Left renal cortex interstitium (tissue), 4 donors: ENCODE measurements around the gene MRPL53. TPM values are rescaled to one million over a fixed set of nuclear protein-coding genes. Genes with fewer than 3 reads are reported as not detected.
A peak's percentile ranks its signal among the peaks of the same experiment; 100 is the strongest.

Experiments used
- DNase-seq, 4 donors: peaks; one replicate each; pipeline ENCODE4 v3.0.0-alpha.2; 2013; ENCODE audit warnings: low read depth in 4 of 4, low spot score in 2 of 4, missing footprints in 1 of 4
- polyA plus RNA-seq, 4 donors: library from polyadenylated mRNA; unstranded; fragments of 120-200 nt; gene quantifications; one replicate each; pipeline ENCODE4 v1.2.1, GENCODE V29; 2013; ENCODE audit not compliant: insufficient read length in 4 of 4

Gene MRPL53
- polyA plus RNA-seq, result 10 to 100 TPM; 40.6 to 86.2 (median 54.7) TPM

DNA sequence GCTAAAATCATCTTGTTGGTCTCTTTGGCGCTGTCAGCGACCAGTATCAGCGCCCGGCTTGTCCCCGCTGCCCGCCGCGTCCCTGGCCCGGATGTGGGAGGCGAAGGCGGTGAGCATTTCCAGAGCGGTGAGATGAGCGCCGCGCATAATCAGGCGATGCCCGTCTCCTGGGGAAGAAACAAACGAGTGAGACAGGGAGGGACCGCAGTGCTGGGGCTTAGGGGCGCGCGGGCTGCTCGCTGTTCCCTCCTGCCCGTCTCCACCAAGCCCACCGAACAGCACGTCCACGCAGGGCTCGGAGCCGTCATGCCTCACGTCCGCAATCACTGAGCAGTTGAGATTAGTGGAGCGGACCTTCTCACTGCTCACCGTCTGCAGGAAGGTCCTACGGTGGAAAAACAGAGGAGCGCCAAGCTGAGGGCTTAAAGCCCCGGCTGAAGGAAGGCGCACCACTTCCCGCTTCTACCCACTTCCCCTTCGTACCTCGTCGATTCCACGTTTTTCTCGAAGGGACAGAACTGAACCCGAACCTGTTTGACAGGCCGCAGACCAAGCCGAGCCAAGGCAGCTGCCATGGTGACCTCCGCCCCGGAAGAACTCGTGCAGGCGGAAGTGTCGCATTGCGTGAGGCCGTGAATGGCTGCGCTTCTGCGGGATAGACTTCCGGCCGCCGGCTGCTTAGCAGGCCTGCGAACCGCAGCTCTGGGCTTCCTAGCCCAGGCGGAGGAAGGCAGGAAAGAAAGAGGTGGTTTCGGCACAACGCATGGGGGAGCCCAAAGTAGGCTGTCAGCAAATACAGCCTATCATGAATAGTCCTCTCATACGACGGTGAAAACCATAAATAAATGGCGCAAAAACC lies at the start of gene MRPL53:
Gene MRPL53 (minus strand): TSS at position 595 of the 859 bp plus-strand sequence. CDS start 20 bp downstream, at position 575.
- peak; percentile 89 to 95 (median 92) for DNase-seq

DNA sequence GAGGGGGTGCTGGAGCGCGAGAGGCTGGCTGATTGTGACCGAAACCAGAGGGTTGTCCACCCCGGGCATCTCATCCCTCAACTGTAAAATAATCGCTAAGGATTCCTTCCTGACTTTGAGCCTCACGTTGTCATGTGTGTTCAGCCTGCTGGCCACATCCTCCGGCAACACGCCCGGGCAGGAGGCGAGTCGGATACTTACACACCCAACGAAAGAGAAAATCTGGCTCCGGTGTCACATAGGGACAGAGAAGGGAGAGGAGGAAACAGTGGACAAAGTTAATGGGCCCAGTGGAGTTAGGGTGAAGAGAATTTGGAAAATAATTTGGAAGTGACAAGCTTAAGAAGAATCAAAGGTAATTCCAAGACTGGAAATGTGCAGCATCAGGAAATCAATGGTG lies 44.2 kb upstream of the MRPL53 start:
- DNase-seq, result no peak

DNA sequence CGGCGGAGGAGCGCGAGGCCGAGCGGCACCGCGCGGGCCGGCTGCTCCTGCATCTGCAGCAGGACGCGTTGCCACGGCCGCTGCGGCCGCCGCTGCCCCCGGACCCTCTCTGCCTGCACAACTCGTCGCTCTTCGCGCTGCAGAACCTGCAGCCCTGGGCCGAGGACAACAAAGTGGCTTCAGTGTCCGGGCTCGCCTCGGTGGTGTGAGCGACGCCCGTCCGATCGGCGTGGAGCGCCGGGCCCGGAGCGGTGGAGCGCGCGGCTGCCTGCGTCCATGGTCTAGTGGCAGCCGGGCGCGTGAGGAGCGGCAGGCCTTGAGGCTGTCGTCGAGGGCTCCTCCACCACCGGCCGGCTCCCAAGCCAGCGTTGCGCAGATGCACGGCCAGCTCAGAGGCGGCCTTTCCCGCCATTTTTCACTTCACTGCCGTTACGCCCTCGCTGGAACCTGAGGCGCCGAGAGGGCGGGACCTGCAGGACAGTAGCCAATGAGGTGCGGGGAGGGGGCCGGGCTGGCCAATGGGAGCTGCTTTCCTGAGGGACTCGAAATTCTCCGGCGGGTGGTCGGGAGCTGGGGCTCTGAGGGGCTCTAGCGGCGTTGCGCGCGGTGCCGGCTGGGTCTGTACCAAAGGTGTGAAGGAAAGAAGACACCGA lies 43.6 kb upstream of the MRPL53 start:
- DNase-seq, result no peak

DNA sequence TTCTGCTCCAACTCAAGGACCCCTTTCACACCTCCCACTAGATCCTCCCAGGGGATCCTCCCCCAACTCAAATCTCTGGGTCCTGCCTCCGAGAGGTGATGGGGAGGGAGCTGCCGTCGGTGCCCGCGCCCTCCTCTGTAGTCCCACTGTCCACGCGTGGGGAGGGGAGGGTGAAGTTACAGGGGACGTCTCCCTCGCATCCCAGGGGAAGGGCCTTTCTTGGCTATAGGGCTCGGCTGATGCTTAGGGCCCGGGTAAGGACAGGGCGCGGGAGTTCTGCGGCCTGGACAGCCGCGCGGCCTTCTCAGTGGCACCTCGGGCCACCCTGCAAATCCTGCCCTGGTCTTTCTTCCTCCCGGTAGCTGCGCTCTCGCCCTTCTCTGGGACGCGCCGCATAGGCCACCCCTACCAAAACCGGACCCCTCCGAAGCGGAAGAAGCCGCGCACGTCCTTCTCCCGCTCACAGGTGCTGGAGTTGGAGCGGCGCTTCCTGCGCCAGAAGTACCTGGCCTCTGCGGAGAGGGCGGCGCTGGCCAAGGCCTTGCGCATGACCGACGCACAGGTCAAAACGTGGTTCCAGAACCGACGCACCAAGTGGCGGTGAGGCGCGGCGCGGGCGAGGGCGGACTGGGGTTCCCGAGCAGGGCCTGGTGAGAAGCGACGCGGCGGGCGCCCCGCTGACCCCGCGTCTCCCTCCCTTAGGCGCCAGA lies 42.9 kb upstream of the MRPL53 start:
- DNase-seq, result no peak

DNA sequence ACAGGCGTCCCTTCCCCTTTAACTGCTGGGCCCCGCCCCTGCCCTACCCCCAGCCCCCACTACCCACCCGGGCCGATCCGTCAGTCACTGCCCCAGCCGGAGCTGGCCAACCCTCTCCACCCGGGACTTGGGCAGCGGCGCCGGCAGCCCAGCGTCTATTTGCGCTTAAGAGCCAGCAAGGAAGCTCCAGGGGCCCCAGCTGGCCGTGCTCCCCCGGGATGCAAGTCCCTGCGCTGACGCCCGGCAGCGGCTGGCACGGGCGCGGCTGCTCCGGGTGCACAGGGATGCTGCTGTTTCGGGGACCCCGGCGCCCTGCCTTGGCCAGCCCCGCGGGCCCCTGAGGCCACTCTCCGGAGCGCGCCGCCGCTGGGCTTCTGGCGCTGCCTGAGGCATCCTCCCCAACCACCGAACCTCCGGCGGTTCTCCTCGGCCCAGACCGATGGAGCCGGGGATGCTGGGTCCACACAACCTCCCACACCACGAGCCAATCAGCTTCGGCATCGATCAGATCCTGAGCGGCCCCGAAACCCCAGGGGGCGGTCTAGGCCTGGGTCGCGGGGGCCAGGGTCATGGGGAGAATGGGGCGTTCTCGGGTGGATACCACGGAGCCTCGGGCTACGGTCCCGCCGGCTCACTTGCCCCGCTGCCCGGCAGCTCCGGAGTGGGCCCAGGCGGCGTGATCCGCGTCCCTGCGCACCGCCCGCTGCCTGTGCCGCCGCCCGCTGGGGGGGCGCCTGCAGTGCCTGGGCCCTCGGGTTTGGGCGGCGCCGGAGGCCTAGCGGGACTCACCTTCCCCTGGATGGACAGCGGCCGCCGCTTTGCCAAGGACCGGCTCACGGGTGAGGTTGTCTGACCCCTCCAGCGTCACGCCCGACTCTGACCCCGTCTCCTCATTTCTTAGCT lies 42.1 kb upstream of the MRPL53 start, which contains the start of gene TLX2:
Gene TLX2 (plus strand): TSS at position 83 of the 903 bp plus-strand sequence. CDS start 357 bp downstream, at position 440.
- DNase-seq, result no peak

DNA sequence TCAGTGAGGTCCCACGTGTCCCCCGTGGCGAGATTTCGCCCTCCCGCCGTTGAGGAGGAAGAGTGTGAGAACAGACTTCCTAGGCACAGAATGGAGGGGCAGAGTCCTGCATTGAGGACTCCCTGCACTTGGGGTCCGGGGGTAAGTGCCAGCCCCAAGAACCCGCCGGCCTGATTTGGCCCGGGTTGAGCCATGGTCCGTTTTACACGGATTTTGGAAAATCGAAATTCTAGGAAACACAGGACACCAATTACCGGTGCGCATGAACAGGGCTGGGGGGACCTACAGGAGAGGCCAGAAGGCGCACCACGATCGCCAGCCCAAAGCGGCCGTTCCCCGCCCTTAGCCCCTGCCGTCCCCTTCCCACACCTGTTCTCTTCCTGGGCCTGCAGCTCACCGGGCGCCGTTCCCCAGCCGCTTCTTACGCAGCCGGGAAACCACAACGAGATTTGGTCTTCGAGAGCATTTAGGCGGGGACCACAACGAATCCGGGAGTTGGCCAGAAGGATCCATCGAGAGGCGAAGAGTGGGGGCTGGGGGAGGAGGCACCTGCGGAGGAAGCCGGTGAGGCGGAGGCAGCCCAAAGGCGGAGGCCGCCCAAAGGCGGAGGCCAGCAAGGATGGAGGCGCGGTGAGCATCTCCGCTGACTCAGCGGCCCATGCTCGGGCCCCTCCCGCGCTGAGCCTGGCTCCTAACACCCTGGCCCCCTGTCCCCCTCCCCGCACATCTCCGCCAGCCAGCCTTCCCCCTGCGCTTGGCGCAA lies 41.3 kb upstream of the MRPL53 start:
- no peak for DNase-seq

DNA sequence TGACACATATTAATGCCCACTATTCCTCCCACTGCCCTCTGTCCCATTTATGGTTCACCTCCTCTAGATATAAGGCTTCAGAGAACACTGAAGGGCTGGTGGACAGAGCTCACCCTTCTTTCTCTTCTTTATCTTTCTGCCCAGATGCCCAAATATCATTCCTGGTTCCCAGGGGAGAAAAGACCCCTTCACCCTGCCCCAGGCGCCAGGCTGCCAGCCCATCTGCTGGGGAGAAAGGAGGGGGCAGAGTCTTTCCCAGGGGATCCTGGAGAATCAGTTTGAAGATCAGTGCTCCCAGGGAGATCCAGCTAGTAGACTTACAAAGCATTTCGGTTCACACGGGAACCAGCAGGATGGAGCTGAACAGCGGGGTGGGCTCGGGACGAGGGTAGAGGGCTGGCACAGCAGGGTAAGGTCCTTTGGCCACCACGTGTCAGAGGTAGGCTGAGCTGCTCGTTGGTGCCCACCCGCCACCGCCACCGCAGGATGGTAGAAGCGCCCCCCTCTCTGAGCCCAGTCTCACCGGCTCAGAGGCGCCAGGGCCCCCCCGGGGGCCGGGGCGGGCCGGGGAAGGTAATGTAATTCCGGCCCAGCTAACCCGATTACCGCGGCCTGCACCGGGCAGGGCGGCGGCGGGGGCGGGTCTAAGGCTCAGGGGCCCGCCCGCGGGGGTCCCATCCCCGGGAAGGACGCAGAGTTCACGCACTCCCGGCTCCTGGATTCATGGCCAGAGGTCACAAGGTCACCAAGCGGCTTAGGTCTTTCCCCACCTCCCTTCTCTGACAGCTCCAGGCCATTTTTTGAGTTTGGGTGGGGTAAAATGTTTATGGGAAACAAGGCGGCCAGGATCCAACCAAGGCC lies 40.5 kb upstream of the MRPL53 start:
- DNase-seq, result no peak

DNA sequence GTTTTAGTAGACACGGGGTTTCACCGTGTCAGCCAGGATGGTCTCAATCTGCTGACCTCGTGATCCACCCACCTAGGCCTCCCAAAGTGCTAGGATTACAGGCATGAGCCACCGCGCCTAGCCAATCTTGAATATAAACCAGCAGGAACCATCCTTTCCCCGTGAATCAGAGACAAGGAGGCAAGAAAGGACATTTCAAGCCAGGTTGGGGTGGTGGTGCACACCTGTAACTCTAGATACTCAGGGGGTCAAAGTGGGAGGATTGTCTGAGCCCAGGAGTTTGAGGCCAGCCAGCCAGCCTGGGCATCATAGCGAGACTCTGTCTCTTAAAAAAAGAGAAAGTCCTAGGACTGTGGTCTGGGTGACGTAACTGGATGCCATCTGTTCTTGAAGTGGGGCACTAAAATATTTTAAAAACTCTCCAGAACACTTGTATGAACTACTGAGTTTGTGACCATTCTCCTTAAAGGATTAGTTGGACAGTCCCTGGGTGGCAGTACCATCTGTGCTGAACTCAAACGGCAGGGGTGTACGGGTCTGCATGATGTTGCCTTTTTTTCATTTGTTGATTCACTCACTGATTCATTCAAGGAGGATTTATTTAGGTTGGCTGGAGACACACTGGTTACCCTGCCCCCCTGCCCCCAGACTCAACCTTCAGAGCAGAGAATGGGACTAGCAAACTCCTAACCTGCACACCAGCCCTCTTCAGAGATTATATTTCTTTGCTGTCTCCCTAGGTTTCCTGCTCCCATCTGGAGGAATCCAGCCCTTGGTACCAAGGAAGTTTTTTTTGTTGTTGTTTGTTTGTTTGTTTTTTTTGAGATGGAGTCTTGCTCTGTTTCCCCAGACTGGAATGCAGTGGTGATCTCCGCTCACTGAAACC lies 38.9 kb upstream of the MRPL53 start:
- DNase-seq, result no peak

DNA sequence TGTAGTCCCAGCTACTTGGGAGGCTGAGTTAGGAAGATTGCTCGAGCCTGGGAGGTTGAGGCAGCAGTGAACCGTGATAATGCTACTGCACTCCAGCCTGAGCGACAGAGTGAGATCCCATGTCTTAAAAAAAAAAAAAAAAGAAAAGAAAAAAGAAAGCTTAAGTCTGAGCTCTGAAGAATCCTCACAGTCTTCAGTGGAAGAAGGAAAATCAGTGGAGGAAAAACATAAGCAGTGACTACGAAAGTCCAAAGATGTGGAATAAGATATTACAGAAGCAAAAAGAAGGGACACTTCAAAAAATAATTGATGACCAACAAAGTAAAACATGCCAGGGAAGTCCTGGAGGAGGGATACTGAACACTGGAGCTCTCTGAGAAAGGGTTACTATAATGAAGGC lies 37.8 kb upstream of the MRPL53 start:
- no peak for DNase-seq

DNA sequence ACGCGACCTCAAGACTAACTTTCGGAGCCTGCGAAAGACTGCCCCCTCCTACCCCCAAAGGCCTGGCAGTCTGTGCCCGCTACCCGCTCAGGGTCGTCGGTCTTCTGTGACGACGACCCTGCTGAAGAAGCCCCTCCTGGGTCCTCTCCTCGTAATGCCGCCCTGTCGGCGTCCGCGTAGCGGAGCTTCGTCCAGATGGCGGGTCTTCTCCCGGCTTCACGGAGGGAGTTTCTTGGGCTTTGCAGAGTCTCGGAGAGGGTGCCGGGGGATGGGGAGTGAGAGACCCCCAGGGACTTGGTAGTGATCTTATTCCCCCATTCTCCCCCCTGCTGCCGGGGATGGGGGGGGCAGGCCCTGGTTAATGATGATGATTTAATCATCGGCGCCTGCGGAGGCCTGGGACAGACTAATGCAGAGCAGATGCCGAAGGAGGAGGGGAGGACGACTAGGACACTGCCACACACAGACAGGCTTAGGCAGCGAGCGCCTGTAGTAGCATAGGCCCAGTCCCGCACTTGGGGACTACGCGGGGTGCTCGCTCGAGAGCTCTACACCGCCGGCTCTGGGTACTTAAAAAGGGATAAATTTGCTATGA lies 35.5 kb upstream of the MRPL53 start:
- DNase-seq, result no peak

DNA sequence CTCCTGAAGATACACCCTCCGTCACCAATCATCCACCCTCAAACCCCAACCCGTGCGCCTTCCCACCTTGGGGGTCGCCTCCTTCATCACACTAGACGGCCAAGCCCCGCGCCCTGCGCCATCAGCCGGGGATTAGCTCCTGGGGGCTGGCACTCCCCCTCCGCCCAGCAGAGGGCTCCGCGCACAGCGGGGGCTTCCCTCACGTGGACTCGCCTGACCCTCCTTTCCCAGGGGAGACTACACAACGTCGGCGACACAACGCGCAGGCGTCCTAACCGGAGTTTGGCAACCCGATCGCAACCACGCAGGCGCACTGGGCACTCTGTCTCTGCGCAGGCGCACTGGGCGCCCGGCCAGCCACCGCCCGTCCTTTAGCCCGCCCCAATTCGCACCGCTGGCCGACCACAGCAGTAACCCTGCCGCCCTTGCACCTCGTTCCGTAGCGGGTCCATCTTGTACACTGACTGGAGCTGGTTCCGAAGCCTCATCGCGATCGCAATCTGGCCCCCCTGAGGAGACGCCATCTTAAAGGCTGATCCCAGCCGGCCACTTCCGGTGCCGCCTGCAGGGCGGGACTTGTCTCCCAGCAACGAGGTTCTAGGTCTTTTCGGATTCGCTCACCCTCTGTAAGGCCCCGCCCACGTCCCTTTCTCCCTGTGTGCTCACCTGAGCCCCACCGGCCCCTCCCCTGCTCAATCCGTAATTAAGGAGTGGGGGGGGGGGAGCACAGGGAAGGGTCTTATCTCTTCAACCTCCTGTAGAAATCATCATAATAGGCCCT lies 34.9 kb upstream of the MRPL53 start, which contains the start of gene PCGF1:
Gene PCGF1 (minus strand): TSS at position 551 of the 781 bp plus-strand sequence. CDS start 27 bp downstream, at position 524.
- peak; percentile 98 to 99 (median 99) for DNase-seq

DNA sequence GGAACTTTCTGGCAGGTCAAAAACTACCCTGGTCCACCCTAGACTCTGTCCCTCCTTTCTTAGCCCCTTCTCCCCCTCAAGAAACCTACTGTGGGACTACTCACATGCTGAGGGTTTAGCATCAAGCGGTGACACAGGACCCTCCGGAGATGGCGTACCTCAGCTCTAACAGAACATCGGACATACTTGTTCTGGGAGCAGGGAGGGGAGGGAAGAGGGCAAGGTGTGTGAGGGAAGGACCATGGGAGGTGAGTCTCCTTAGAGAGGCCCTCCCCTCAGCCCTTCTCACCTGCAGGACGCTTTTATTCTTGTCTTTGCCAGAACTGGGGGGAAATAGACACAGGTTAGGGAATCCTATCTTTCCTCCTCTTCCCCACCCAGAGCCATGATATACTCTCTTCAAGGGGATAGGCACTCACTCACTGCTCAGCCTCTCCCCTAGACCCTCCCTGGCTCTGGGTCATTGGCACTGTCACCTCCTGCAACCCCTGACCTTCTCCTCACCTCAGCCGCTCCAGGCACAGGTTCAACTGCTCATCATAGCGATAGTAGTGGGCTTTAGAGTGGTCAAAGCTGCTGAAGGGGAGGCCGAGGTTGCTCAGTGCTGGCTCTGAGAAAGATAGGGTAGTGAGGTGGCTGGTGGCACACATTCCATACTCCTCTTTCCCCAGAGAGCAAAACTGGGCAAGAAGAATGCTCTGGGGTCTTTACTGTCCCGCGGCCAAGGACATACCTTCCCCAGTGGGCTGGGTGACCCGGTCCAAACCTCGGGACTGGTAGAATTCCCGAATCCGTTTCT lies 33.2 kb upstream of the MRPL53 start:
- DNase-seq, result no peak

DNA sequence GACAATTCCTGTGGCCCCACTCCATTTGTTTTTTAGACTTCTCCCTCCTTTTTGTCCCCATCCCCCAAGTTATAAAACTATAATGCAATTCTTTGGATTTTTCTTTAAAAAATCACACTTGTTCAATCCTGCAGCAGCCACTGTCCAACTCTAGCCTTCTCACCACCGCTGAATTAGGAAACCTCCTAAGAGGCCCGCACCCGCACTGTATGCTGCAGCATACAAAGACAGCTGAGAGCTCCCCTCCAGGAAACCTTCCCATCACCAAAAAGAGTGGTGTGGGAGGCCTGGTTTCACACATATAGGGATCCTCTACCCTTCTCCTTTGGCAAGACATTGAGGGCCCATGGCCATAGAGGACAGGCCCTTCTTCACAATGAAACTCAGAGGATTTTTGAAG lies 32.1 kb upstream of the MRPL53 start:
- no peak for DNase-seq

DNA sequence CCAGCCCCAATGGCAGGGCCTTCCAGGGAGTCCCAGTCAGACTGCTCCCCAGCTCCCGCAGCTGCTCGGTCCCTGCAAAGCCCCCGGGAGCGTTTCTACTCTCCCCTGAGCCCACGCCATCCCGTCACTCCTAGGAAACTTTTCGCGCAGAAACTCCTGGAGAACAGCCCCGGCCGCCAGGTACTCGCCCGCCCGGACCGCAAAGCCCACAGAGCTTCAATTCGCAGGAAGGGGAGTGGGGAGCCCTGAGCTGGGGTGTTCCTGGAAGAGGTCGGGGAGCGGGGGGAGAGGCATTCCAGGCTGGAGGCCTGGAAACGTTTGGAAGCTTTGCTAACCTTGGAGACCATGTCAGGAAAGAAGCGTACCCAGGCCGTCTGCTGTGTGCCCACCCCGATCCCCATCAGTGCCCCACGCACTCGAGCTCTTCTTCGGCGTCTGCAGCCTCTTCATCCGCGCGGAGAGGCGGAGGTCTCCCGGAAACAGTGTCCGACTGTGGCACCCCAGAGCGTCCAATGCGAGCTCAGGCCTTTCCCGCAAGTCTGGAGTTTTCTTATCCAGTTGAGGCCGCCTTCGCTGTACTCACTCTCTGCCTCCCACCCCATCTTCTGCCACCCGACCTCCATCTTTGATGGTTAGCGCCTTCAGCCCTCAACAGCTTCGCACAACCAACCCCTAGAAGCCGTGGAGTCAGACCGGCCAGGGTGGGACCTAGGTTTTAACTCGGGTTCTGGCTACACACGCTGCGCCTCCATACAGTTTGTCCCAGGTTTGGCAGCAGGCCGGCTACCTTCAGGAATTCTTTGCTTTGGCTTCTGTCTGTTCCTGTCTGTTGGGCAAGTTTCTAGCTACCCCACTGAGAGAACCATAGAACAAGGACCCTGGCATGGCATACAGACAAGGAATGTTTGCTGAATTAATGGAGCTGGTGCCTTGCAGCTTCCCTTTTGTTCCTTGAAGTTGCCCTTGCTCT lies 31.3 kb upstream of the MRPL53 start:
- no peak for DNase-seq
